NCI-H510A treated with DMSO at 0.1 percent for 48 hours (cell line): Measurements from ENCODE around the gene CYTIP.
"Not testable (repeated sequence)": the region's sequence is repeated elsewhere in the genome, so short reads cannot be mapped to it uniquely, and the experiment has no call there.

Source experiments
- DNase-seq: peaks from one replicate; lab custom pipeline; 2025; lab: John Stamatoyannopoulos, UW

CYTIP gene

GRCh38 chr2:157368508-157368907, 75.4 kb downstream of the CYTIP start:
- not testable (repeated sequence) for DNase-seq

GRCh38 chr2:157367704-157368103, 76.2 kb downstream of the CYTIP start:
- no peak for DNase-seq
